A549 (cell line): Measurements from ENCODE around the gene DUOX2. TPM values are rescaled to one million over a fixed set of nuclear protein-coding genes. Genes with fewer than 3 reads are reported as not detected.
A peak's percentile ranks its signal among the peaks of the same experiment; 100 is the strongest.

Experiments
- ATAC-seq, 2 experiments: fragments of 200-7000 bp in 1 of 2; fragments of >200 bp in 1 of 2; cut with Nextera tagmentation in 1 of 2; cut with Tn5 transposase in 1 of 2; 3 replicates each; pipeline versions ENCODE4 v1.8.0 to v1.9.1; 2018 to 2020; ENCODE audit warnings: mild to moderate bottlenecking in 1 of 2, moderate library complexity in 1 of 2
- CTCF ChIA-PET: fragments of 300-600 bp; sonication (Branson Sonifier 250); formaldehyde crosslinking; extraction: SDS; loops from one replicate; lab custom pipeline; 2021; ENCODE audit warnings: antibody characterized with exemption, inconsistent platforms; lab: Yijun Ruan, JAX
- POLR2A ChIA-PET: fragments of 350-600 bp; formaldehyde crosslinking; extraction: SDS; loops from one replicate; lab custom pipeline; 2021; ENCODE audit warnings: antibody characterized with exemption, inconsistent platforms; lab: Yijun Ruan, JAX
- DNase-seq, 2 experiments: peaks; one replicate each; pipeline versions ENCODE4 v3.0.0 to v3.0.0-alpha.2; 2011 to 2016; ENCODE audit warnings: low read depth in 1 of 2, low spot score in 1 of 2
- FAIRE-seq: peaks from 2 replicates; lab custom pipeline; 2011; peaks lifted over from hg19 to GRCh38; lab: Jason Lieb, UNC
- H3K27ac ChIP-seq, 2 experiments: fragments of >200 bp; sonication (Bioruptor Twin); formaldehyde crosslinking; 3 replicates each; pipeline ENCODE4 v1.5.1; 2016 to 2017
- H3K4me1 ChIP-seq: fragments of >200 bp; sonication (Bioruptor Twin); formaldehyde crosslinking; 3 replicates; pipeline ENCODE4 v1.6.1; 2016
- H3K4me2 ChIP-seq: fragments of >200 bp; sonication (Bioruptor Twin); formaldehyde crosslinking; 3 replicates; pipeline ENCODE4 v1.6.1; 2016
- H3K4me3 ChIP-seq: fragments of >200 bp; sonication (Bioruptor Twin); formaldehyde crosslinking; 3 replicates; pipeline ENCODE4 v1.5.1; 2016
- H3K9me3 ChIP-seq: fragments of >200 bp; sonication (Bioruptor Twin); formaldehyde crosslinking; 3 replicates; pipeline ENCODE4 v1.6.1; 2016
- BHLHE40 ChIP-seq: IDR thresholded peaks from 2 replicates; pipeline ENCODE4 v1.6.1; 2012; ENCODE audit warnings: low read depth, low read length, inconsistent platforms
- CBX8 ChIP-seq: fragments of 200-600 bp; sonication (generic); IDR thresholded peaks from 2 replicates; pipeline ENCODE4 v1.6.1; 2016
- CEBPB ChIP-seq, 2 experiments: fragments of >200 bp in 1 of 2; sonication (Bioruptor Twin) in 1 of 2; formaldehyde crosslinking in 1 of 2; IDR thresholded peaks; 2 replicates each; pipeline ENCODE4 v1.6.1; 2012 to 2016
- CTCF ChIP-seq: fragments of >200 bp; sonication (Bioruptor Twin); formaldehyde crosslinking; IDR thresholded peaks from 3 replicates; pipeline ENCODE4 v1.5.1; 2016
- EHF ChIP-seq: fragments of 250-450 bp; sonication (Bioruptor Pico); IDR thresholded peaks from 2 replicates; pipeline ENCODE4 v1.5.0; 2020; ENCODE audit warnings: mild to moderate bottlenecking
- EP300 ChIP-seq, 2 experiments: fragments of >200 bp; sonication (Bioruptor Twin); formaldehyde crosslinking; IDR thresholded peaks; 2 replicates in 1 of 2; 3 replicates in 1 of 2; pipeline ENCODE4 v1.6.1; 2016 to 2017
- FOSB ChIP-seq: fragments of 250-450 bp; sonication (Bioruptor Pico); IDR thresholded peaks from 2 replicates; pipeline ENCODE4 v1.5.0; 2020; ENCODE audit warnings: mild to moderate bottlenecking, moderate library complexity
- HES2 ChIP-seq: fragments of >200 bp; sonication (Bioruptor Twin); formaldehyde crosslinking; IDR thresholded peaks from 2 replicates; pipeline ENCODE4 v1.6.1; 2016
- HEYL ChIP-seq: fragments of 250-450 bp; sonication (Bioruptor Pico); IDR thresholded peaks from 2 replicates; pipeline ENCODE4 v1.8.0; 2021; ENCODE audit warnings: mild to moderate bottlenecking, moderate library complexity
- HOXA7 ChIP-seq: fragments of 250-450 bp; sonication (Bioruptor Pico); IDR thresholded peaks from 2 replicates; pipeline ENCODE4 v1.5.0; 2020; ENCODE audit warnings: mild to moderate bottlenecking, moderate library complexity
- HOXB13 ChIP-seq: fragments of 250-450 bp; sonication (Bioruptor Pico); IDR thresholded peaks from 2 replicates; pipeline ENCODE4 v1.5.0; 2020; ENCODE audit warnings: low read depth, mild to moderate bottlenecking, moderate library complexity
- JUN ChIP-seq, 2 experiments: fragments of >200 bp; sonication (Bioruptor Twin); formaldehyde crosslinking; IDR thresholded peaks; 2 replicates in 1 of 2; 3 replicates in 1 of 2; pipeline ENCODE4 v1.6.1; 2016 to 2017
- KDM1A ChIP-seq: fragments of 200-600 bp; sonication (generic); IDR thresholded peaks from 2 replicates; pipeline ENCODE4 v1.6.1; 2016; ENCODE audit warnings: low read depth, mild to moderate bottlenecking
- MYC ChIP-seq: IDR thresholded peaks from 2 replicates; pipeline ENCODE4 v1.6.1; 2012; ENCODE audit warnings: mild to moderate bottlenecking, inconsistent platforms, low read length, improper control_type of control experiment, borderline replicate concordance
- NPAS2 ChIP-seq: fragments of 250-450 bp; sonication (Bioruptor Pico); IDR thresholded peaks from 2 replicates; pipeline ENCODE4 v1.8.0; 2022; ENCODE audit warnings: mild to moderate bottlenecking, moderate library complexity, borderline replicate concordance
- PBX3 ChIP-seq: IDR thresholded peaks from 2 replicates; pipeline ENCODE4 v1.6.1; 2012
- POLR2A ChIP-seq: IDR thresholded peaks from 2 replicates; pipeline ENCODE4 v1.6.1; 2012; ENCODE audit warnings: mild to moderate bottlenecking, low read length
- POLR2AphosphoS2 ChIP-seq: conservative IDR thresholded peaks from 2 replicates; pipeline ENCODE4 v1.6.1; 2012; ENCODE audit warnings: low read length, improper control_type of control experiment, inconsistent platforms
- RAD21 ChIP-seq, 2 experiments: fragments of >200 bp in 1 of 2; sonication (Bioruptor Twin) in 1 of 2; formaldehyde crosslinking in 1 of 2; IDR thresholded peaks in 1 of 2; conservative IDR thresholded peaks in 1 of 2; 2 replicates in 1 of 2; 3 replicates in 1 of 2; pipeline ENCODE4 v1.6.1; 2012 to 2018; ENCODE audit warnings: inconsistent platforms in 1 of 2
- RCOR1 ChIP-seq: fragments of 150-350 bp; IDR thresholded peaks from 2 replicates; pipeline ENCODE4 v1.6.1; 2014; ENCODE audit warnings: antibody characterized with exemption, low read length, low read depth
- TP53 ChIP-seq: fragments of 250-450 bp; sonication (Bioruptor Pico); IDR thresholded peaks from 2 replicates; pipeline ENCODE4 v1.5.0; 2021; ENCODE audit warnings: mild to moderate bottlenecking, moderate library complexity
- USF2 ChIP-seq: fragments of 450-650 bp; IDR thresholded peaks from 2 replicates; pipeline ENCODE4 v1.6.1; 2014; ENCODE audit warnings: antibody characterized with exemption
- WGBS: methylation state at CpG from one replicate; pipeline ENCODE4 v1.1.6; 2017; ENCODE audit errors: missing lambda C conversion rate; 5-methylcytosine and 5-hydroxymethylcytosine counted together
- polyA plus RNA-seq, 4 experiments: library from polyadenylated mRNA; depleted of rRNA in 3 of 4; stranded (reverse); fragments of >200 nt; fragmentation: RNase III in 1 of 4; extraction: RNeasy Plus Mini Kit Qiagen cat#74134 plus additional on column Dnase treatment in 1 of 4; gene quantifications; 2 replicates in 3 of 4; 3 replicates in 1 of 4; pipeline ENCODE4 v1.2.3, GENCODE V29; 2011 to 2017

DUOX2 gene
- polyA plus RNA-seq, 2 of the 4 experiments (the other 2 are of a cell fraction): 0.05 to 0.06 TPM

GRCh38 chr15:45091576-45091975 lies 22.4 kb downstream of the DUOX2 start:
- DNase-seq: no peak
- H3K4me1 ChIP-seq: peaks cover 4% of the 10 kb centered on the region; the same call in 1 of the 3 replicates
- no peak overlapping the region for H3K4me3 ChIP-seq
- WGBS: 36% methylated on average over 2 of the region's 2 CpGs
- no peak; a peak in 1 of 6 replicates for ATAC-seq
- no peaks in the 10 kb centered on the region for H3K9me3 ChIP-seq
- H3K27ac ChIP-seq: no peak overlapping the region
- ChIA-PET POLR2A (no interaction called here), CTCF (no interaction called here)
- TF ChIP-seq HEYL: no peak
- no peak for TF ChIP-seq HOXB13
- TF ChIP-seq FOSB (CRISPR knock-in tag): no peak
- TF ChIP-seq CEBPB (IDR thresholded peaks at IDR 0.05): no peak
- TF ChIP-seq KDM1A: no peak
- TF ChIP-seq EHF (CRISPR knock-in tag): no peak
- no peak for TF ChIP-seq HES2
- no peak for TF ChIP-seq EP300 (IDR thresholded peaks at IDR 0.05)
- TF ChIP-seq RCOR1: no peak
- no peak for TF ChIP-seq HOXA7 (CRISPR knock-in tag)
- TF ChIP-seq TP53 (CRISPR knock-in tag): no peak
- no peak for FAIRE-seq
- H3K4me2 ChIP-seq: peak overlapping the region; percentile 30; the same call in 1 of the 3 replicates

GRCh38 chr15:45091161-45091560 lies 22.8 kb downstream of the DUOX2 start:
- TF ChIP-seq NPAS2 (CRISPR knock-in tag): no peak
- TF ChIP-seq PBX3: no peak
- TF ChIP-seq BHLHE40: no peak
- TF ChIP-seq EP300 (IDR thresholded peaks at IDR 0.05): no peak
- TF ChIP-seq CBX8: no peak
- TF ChIP-seq POLR2AphosphoS2: no peak
- no peak for TF ChIP-seq CEBPB (IDR thresholded peaks at IDR 0.05)
- no peak for TF ChIP-seq USF2
- no peak for TF ChIP-seq JUN (IDR thresholded peaks at IDR 0.05)
- TF ChIP-seq TP53 (CRISPR knock-in tag): no peak
- no peak for TF ChIP-seq MYC
- no peak for TF ChIP-seq HES2
- no peak for TF ChIP-seq CTCF
- TF ChIP-seq RAD21 (conservative IDR thresholded peaks at IDR 0.05 in 1 of 2, IDR thresholded peaks at IDR 0.05 in 1 of 2): no peak
- TF ChIP-seq POLR2A: no peak
- Histone ChIP-seq H3K27ac (no peak overlapping the region), H3K4me2 (peak overlapping the region; percentile 30; the same call in 1 of the 3 replicates), H3K9me3 (no peaks in the 10 kb centered on the region), H3K4me1 (peaks cover 4% of the 10 kb centered on the region; the same call in 1 of the 3 replicates), H3K4me3 (no peak overlapping the region)
- FAIRE-seq (no peak), DNase-seq (peak in 1 of 2 experiments; percentile 14), ATAC-seq (no peak; a peak in 2 of 6 replicates)
- WGBS: 12% methylated on average over 7 of the region's 7 CpGs
- ChIA-PET POLR2A (no interaction called here), CTCF (no interaction called here)
